OCI-LY3 (cell line): ENCODE results near the gene MAPK13.

Experiments used
- H2AFZ ChIP-seq: fragments of 200-600, 300-600 bp; shearing (Covaris generic); 2 replicates; pipeline ENCODE4 v1.6.0; 2014; ENCODE audit warnings: antibody characterized with exemption, low read depth, low read length
- H3K27ac ChIP-seq: fragments of 200-600, 300-600 bp; sonication (generic); 2 replicates; pipeline ENCODE4 v1.5.1; 2014; ENCODE audit warnings: mild to moderate bottlenecking, low read length, moderate library complexity, mixed read lengths
- H3K27me3 ChIP-seq: fragments of 200-600, 300-600 bp; sonication (generic); 2 replicates; pipeline ENCODE4 v1.6.1; 2014; ENCODE audit warnings: low read depth, low read length, mixed read lengths
- H3K36me3 ChIP-seq: fragments of 200-600, 300-600 bp; sonication (generic); replicated peaks from 2 replicates; pipeline ENCODE3; 2014; ENCODE audit warnings: low read depth, low read length, mixed read lengths
- H3K4me1 ChIP-seq: fragments of 300-600, 200-600 bp; sonication (generic); 2 replicates; pipeline ENCODE4 v1.6.1; 2014; ENCODE audit warnings: low read length, mixed read lengths
- H3K4me2 ChIP-seq: fragments of 200-600, 300-600 bp; sonication (generic); 2 replicates; pipeline ENCODE4 v1.6.1; 2014; ENCODE audit warnings: low read length, mixed read lengths
- H3K4me3 ChIP-seq: fragments of 300-600, 200-600 bp; sonication (generic); 2 replicates; pipeline ENCODE4 v1.5.1; 2014; ENCODE audit warnings: antibody characterized with exemption, mild to moderate bottlenecking, low read length, moderate library complexity
- H3K79me2 ChIP-seq: fragments of 300-600, 200-600 bp; shearing (Covaris generic); 2 replicates; pipeline ENCODE4 v1.6.1; 2014; ENCODE audit warnings: mild to moderate bottlenecking, low read length, mixed read lengths
- H3K9ac ChIP-seq: fragments of 300-600, 200-600 bp; shearing (Covaris generic); 2 replicates; pipeline ENCODE4 v1.6.0; 2014; ENCODE audit warnings: mild to moderate bottlenecking, low read length, moderate library complexity
- H3K9me3 ChIP-seq: fragments of 200-600, 300-600 bp; shearing (Covaris generic); 2 replicates; pipeline ENCODE4 v1.6.1; 2014; ENCODE audit warnings: low read length, mixed read lengths; ENCODE audit not compliant: insufficient read depth
- H4K20me1 ChIP-seq: fragments of 200-600, 300-600 bp; sonication (generic); 2 replicates; pipeline ENCODE4 v1.6.1; 2016; ENCODE audit warnings: low read length, mixed read lengths; ENCODE audit not compliant: insufficient read depth
- EZH2phosphoT487 ChIP-seq: fragments of 200-600 bp; shearing (Covaris generic); IDR thresholded peaks from 2 replicates; pipeline ENCODE4 v1.6.1; 2018; ENCODE audit warnings: antibody characterized with exemption, mixed run types, low read depth
- TF ChIP-seq, protein P1 (sequence below): fragments of 200-600, 300-600 bp; sonication (generic); IDR thresholded peaks from 2 replicates; pipeline ENCODE4 v1.5.1; 2014; ENCODE audit warnings: antibody characterized with exemption, low read length, low read depth

Gene MAPK13

DNA sequence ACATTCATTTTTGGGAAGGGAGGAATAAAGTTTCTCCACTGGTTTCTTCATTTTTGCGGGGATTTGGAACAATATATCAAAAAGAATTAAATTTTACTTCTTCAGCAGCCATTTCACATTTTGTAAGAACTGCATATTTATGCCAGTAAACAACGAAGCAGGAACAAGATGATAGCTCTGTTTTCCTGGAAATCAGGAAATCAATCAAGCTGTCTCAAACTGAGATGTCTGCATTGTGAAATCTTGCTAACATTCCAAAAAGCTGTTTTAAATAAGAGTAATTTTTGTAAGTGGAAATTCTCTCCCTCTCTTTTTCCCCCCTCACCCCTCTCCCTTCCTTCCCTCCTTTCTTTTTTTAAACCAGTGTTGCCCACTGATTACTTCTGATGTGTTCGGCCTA, 20.0 kb downstream of the MAPK13 start:
- Histone ChIP-seq H4K20me1 (no peaks in the 10 kb centered on the region), H3K27me3 (no peaks in the 10 kb centered on the region), H3K27ac (no peak overlapping the region), H3K4me2 (no peak overlapping the region), H3K9me3 (no peaks in the 10 kb centered on the region; the same call in 1 of the 2 replicates), H3K36me3 (no peaks in the 10 kb centered on the region), H3K4me3 (no peak overlapping the region), H3K4me1 (peaks cover 4% of the 10 kb centered on the region; the same call in 1 of the 2 replicates), H3K79me2 (no peaks in the 10 kb centered on the region), H3K9ac (no peak overlapping the region), H2AFZ (no peak overlapping the region)
- no peak for TF ChIP-seq EZH2phosphoT487
- TF ChIP-seq, protein P1, sequence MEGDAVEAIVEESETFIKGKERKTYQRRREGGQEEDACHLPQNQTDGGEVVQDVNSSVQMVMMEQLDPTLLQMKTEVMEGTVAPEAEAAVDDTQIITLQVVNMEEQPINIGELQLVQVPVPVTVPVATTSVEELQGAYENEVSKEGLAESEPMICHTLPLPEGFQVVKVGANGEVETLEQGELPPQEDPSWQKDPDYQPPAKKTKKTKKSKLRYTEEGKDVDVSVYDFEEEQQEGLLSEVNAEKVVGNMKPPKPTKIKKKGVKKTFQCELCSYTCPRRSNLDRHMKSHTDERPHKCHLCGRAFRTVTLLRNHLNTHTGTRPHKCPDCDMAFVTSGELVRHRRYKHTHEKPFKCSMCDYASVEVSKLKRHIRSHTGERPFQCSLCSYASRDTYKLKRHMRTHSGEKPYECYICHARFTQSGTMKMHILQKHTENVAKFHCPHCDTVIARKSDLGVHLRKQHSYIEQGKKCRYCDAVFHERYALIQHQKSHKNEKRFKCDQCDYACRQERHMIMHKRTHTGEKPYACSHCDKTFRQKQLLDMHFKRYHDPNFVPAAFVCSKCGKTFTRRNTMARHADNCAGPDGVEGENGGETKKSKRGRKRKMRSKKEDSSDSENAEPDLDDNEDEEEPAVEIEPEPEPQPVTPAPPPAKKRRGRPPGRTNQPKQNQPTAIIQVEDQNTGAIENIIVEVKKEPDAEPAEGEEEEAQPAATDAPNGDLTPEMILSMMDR = no peak

DNA sequence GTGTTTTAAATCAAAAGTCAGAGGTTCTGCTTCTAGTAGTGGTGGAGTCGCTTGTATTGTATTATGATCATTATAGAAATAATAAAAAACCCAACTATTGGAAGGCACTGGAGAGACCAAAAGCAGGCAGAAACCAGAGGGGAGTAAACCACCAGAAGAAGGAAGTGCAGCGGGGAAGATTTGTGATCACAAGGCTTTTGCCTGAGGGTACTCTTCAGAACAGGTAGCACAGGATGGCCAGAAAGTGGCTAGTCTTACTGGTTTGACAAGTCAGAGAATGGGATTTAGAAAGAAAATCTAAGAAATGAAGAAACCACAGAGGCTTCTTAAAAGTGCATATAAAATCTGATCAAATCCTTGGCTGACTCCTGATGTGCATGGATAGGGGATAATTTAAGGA, 24.0 kb downstream of the MAPK13 start:
- Histone ChIP-seq H3K27me3 (peaks cover 5% of the 10 kb centered on the region; the same call in 1 of the 2 replicates), H3K4me3 (no peak overlapping the region), H3K4me1 (no peaks in the 10 kb centered on the region), H3K79me2 (no peaks in the 10 kb centered on the region), H3K9me3 (no peaks in the 10 kb centered on the region; the same call in 1 of the 2 replicates), H4K20me1 (no peaks in the 10 kb centered on the region), H3K9ac (no peak overlapping the region), H3K4me2 (no peak overlapping the region), H2AFZ (no peak overlapping the region), H3K27ac (no peak overlapping the region), H3K36me3 (no peaks in the 10 kb centered on the region)
- TF ChIP-seq EZH2phosphoT487 = no peak
- TF ChIP-seq, protein P1 = no peak

DNA sequence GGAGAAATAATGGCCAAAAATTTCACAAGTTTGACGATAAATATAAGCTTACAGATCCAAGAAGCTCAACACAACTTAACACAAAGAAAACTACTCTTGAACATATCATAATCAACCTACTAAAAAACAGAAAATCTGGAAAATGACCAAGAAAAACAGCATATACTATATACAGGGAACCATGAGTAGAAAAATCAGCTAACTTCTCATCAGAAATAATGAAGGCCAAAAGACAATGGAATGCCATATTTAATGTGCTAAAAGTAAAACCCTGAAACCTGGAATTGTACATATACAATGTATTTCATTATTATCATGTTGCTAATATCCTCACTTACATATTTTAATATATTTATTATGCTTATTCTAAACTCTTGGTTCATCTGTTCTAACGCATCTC, 25.3 kb downstream of the MAPK13 start:
- Histone ChIP-seq H3K27me3 (peaks cover 5% of the 10 kb centered on the region; the same call in 1 of the 2 replicates), H3K9me3 (no peaks in the 10 kb centered on the region; the same call in 1 of the 2 replicates), H3K36me3 (no peaks in the 10 kb centered on the region), H3K79me2 (no peaks in the 10 kb centered on the region), H3K4me2 (no peak overlapping the region), H3K27ac (no peak overlapping the region), H4K20me1 (no peaks in the 10 kb centered on the region), H3K4me3 (no peak overlapping the region), H3K4me1 (no peaks in the 10 kb centered on the region), H3K9ac (no peak overlapping the region), H2AFZ (no peak overlapping the region)
- TF ChIP-seq, protein P1 = no peak
- no peak for TF ChIP-seq EZH2phosphoT487

DNA sequence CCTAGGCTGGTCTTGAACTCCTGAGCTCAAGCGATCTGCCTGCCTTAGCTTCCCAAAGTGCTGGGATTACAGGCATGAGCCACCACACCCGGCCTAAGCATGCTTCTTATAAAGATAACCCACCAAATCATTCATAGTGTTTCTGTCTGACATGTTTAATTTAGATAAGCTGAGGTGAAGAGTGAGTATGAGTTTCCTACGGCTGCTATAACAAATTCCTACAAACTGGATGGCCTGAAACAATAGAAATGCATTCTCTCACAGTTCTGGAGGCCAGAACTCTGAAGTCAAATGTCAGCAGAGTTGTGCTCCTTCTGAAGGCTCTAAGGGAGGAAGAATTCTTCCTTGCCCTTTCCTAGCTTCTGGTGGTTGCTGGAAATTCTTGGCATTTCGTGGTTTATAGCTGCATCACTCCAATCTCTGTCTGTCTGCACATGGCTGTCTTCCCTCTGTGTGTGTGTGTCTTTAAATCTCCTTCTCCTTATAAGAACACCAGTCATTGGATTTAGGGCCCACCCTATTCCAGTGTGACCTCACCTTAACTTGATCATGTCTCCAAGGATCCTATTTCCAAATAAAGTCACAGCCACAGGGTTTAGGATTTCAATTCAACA, 29.9 kb downstream of the MAPK13 start:
- TF ChIP-seq, protein P1 = no peak
- TF ChIP-seq EZH2phosphoT487 = no peak
- no peaks in the 10 kb centered on the region for H4K20me1 ChIP-seq
- peaks cover 5% of the 10 kb centered on the region; the same call in 1 of the 2 replicates for H3K27me3 ChIP-seq
- H2AFZ ChIP-seq = no peak overlapping the region
- no peak overlapping the region for H3K9ac ChIP-seq
- no peaks in the 10 kb centered on the region for H3K79me2 ChIP-seq
- no peak overlapping the region for H3K4me2 ChIP-seq
- H3K27ac ChIP-seq = no peak overlapping the region
- H3K36me3 ChIP-seq = no peaks in the 10 kb centered on the region
- no peak overlapping the region for H3K4me3 ChIP-seq
- no peaks in the 10 kb centered on the region for H3K4me1 ChIP-seq
- no peaks in the 10 kb centered on the region; the same call in 1 of the 2 replicates for H3K9me3 ChIP-seq
